GM12865 (cell line): ENCODE results near the gene NR5A2.

Experiments
- DNase-seq: peaks from one replicate; pipeline ENCODE4 v3.0.0; 2010; ENCODE audit warnings: low read depth
- H3K4me3 ChIP-seq: 2 replicates; pipeline ENCODE4 v1.5.1; 2011; ENCODE audit warnings: mild to moderate bottlenecking, low read depth, low read length, control low read depth
- CTCF ChIP-seq: IDR thresholded peaks from 2 replicates; pipeline ENCODE4 v1.5.1; 2011; ENCODE audit warnings: low read length, control low read depth, low read depth, inconsistent platforms; ENCODE audit not compliant: insufficient read depth; ENCODE audit errors: missing control alignments

Gene NR5A2

GRCh38 chr1:200096774-200097173, 69.3 kb downstream of the NR5A2 start:
- peak; percentile 48 for DNase-seq
- no peak for TF ChIP-seq CTCF
- H3K4me3 ChIP-seq: no peak overlapping the region

- no peak for TF ChIP-seq CTCF
- DNase-seq: peak; percentile 11
- no peak overlapping the region for H3K4me3 ChIP-seq
These were observed 71.5 kb downstream of the NR5A2 start for GRCh38 chr1:200099040-200099439.

- DNase-seq: no peak
- no peak for TF ChIP-seq CTCF
These were observed 76.6 kb downstream of the NR5A2 start for GRCh38 chr1:200103966-200104583.

GRCh38 chr1:200107004-200107470, 79.5 kb downstream of the NR5A2 start:
- no peak for DNase-seq
- H3K4me3 ChIP-seq: no peak overlapping the region

More at GRCh38 chr1:200103966-200104583, 76.6 kb downstream of the NR5A2 start:
- H3K4me3 ChIP-seq: no peak overlapping the region

GRCh38 chr1:200108659-200109058, 81.1 kb downstream of the NR5A2 start:
- no peak overlapping the region for H3K4me3 ChIP-seq
- no peak for TF ChIP-seq CTCF
- DNase-seq: no peak

More at GRCh38 chr1:200107004-200107470, 79.5 kb downstream of the NR5A2 start:
- no peak for TF ChIP-seq CTCF

GRCh38 chr1:200112290-200112689, 84.8 kb downstream of the NR5A2 start:
- DNase-seq: no peak
- no peak for TF ChIP-seq CTCF
- no peak overlapping the region for H3K4me3 ChIP-seq

GRCh38 chr1:200115532-200115931, 88.0 kb downstream of the NR5A2 start:
- TF ChIP-seq CTCF: no peak
- no peak overlapping the region for H3K4me3 ChIP-seq
- DNase-seq: peak; percentile 20
